ENCODE measurements around the gene MMS19.

DNA sequence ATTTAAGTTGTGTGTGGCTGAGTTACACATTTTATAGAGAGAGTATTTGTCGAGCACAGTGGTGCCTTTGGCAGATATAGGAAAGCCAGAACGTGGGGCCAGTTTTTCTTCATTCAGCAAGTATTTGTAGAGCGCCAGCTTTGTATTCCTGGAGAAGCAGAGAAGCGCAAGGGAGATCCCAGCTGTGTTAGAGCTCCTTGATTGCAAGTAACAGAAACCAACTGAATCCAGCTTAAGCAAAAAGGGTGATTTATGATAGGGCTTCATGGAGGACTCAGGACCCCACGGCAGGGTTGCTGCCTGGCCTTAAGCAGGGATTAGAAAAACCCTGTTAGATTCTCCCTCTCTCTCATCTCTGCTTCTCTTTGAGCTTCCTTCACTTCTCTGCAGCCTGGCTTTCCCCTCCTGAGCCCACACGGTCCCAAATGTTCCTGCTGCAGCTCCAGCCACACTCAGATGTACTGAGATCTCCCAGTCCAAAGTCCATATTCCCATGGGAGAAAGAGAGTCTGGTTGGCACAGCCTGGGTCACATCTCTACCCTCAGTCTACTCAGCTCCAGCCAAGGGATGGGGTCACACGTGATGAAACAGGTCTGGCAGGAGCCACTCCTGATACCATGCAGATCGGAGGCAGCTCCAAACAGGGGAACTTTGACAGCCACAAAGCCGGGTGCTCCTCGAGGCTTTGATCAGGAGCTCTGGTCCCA is 17.2 kb upstream of the MMS19 start:
- TF ChIP-seq, protein P1, sequence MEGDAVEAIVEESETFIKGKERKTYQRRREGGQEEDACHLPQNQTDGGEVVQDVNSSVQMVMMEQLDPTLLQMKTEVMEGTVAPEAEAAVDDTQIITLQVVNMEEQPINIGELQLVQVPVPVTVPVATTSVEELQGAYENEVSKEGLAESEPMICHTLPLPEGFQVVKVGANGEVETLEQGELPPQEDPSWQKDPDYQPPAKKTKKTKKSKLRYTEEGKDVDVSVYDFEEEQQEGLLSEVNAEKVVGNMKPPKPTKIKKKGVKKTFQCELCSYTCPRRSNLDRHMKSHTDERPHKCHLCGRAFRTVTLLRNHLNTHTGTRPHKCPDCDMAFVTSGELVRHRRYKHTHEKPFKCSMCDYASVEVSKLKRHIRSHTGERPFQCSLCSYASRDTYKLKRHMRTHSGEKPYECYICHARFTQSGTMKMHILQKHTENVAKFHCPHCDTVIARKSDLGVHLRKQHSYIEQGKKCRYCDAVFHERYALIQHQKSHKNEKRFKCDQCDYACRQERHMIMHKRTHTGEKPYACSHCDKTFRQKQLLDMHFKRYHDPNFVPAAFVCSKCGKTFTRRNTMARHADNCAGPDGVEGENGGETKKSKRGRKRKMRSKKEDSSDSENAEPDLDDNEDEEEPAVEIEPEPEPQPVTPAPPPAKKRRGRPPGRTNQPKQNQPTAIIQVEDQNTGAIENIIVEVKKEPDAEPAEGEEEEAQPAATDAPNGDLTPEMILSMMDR (IDR thresholded peaks at IDR 0.05; ENCODE audit: borderline replicate concordance, extremely low read depth, low read length, poor library complexity, severe bottlenecking), result no peak
- TF ChIP-seq EZH2 (IDR thresholded peaks at IDR 0.05; ENCODE audit: borderline replicate concordance, low read depth, low read length, severe bottlenecking), result no peak

All from DND-41 (cell line).